A549 (cell line): ENCODE data around the gene SEPTIN11.

Experiments
- BHLHE40 ChIP-seq: IDR thresholded peaks from 2 replicates; pipeline ENCODE4 v1.6.1; 2012; ENCODE audit warnings: low read depth, low read length, inconsistent platforms
- CTCF ChIP-seq: fragments of >200 bp; sonication (Bioruptor Twin); formaldehyde crosslinking; IDR thresholded peaks from 3 replicates; pipeline ENCODE4 v1.5.1; 2016
- ELK1 ChIP-seq: fragments of 150-350 bp; IDR thresholded peaks from 2 replicates; pipeline ENCODE4 v1.6.1; 2014; ENCODE audit warnings: low read depth, mild to moderate bottlenecking, low read length
- EP300 ChIP-seq, 2 experiments: fragments of >200 bp; sonication (Bioruptor Twin); formaldehyde crosslinking; IDR thresholded peaks; 2 replicates in 1 of 2; 3 replicates in 1 of 2; pipeline ENCODE4 v1.6.1; 2016 to 2017
- HOXB5 ChIP-seq: fragments of 250-450 bp; sonication (Bioruptor Pico); IDR thresholded peaks from 2 replicates; pipeline ENCODE4 v1.5.0; 2020; ENCODE audit warnings: mild to moderate bottlenecking, moderate library complexity
- JUNB ChIP-seq: fragments of >200 bp; sonication (Bioruptor Twin); formaldehyde crosslinking; IDR thresholded peaks from 2 replicates; pipeline ENCODE4 v1.6.1; 2016
- POLR2AphosphoS2 ChIP-seq: conservative IDR thresholded peaks from 2 replicates; pipeline ENCODE4 v1.6.1; 2012; ENCODE audit warnings: low read length, improper control_type of control experiment, inconsistent platforms
- RAD21 ChIP-seq, 2 experiments: fragments of >200 bp in 1 of 2; sonication (Bioruptor Twin) in 1 of 2; formaldehyde crosslinking in 1 of 2; IDR thresholded peaks in 1 of 2; conservative IDR thresholded peaks in 1 of 2; 2 replicates in 1 of 2; 3 replicates in 1 of 2; pipeline ENCODE4 v1.6.1; 2012 to 2018; ENCODE audit warnings: inconsistent platforms in 1 of 2
- RARB ChIP-seq: fragments of 250-450 bp; sonication (Bioruptor Pico); IDR thresholded peaks from 2 replicates; pipeline ENCODE4 v1.8.0; 2021; ENCODE audit warnings: mild to moderate bottlenecking, moderate library complexity
- TF ChIP-seq, protein P1 (sequence below): fragments of 200-600 bp; sonication (generic); IDR thresholded peaks from 2 replicates; pipeline ENCODE4 v1.6.1; 2016; ENCODE audit warnings: antibody characterized with exemption, mild to moderate bottlenecking, moderate library complexity
- TF ChIP-seq, protein P2 (sequence below): fragments of 250-450 bp; sonication (Bioruptor Pico); IDR thresholded peaks from 2 replicates; pipeline ENCODE4 v1.5.0; 2021; ENCODE audit warnings: mild to moderate bottlenecking, moderate library complexity, borderline replicate concordance

DNA sequence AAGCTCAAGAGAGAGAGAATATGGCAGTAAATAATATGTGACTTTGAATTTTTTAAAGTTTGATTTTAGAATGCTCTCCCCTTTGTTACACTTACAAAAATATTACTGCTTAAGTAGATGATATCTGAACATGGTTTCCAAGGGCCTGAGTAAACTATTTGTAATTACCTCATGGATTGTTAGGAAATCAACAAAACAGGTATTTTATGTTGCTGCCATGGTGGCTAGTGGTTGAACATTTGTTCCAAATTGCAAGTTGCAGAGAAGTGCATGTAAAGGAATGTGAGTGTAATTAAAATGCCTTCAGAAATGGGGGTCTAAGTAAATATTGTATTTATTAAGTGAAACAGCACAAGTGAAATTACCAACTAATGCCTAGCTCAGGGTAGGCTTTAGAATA lies 27.6 kb downstream of the SEPTIN11 start:
- TF ChIP-seq CTCF (no peak), RAD21 (conservative IDR thresholded peaks at IDR 0.05 in 1 of 2, IDR thresholded peaks at IDR 0.05 in 1 of 2) (no peak), BHLHE40 (no peak), JUNB (no peak), HOXB5 (CRISPR knock-in tag) (no peak), POLR2AphosphoS2 (no peak), RARB (CRISPR knock-in tag) (no peak), ELK1 (no peak), EP300 (IDR thresholded peaks at IDR 0.05) (no peak)
- TF ChIP-seq, protein P1, sequence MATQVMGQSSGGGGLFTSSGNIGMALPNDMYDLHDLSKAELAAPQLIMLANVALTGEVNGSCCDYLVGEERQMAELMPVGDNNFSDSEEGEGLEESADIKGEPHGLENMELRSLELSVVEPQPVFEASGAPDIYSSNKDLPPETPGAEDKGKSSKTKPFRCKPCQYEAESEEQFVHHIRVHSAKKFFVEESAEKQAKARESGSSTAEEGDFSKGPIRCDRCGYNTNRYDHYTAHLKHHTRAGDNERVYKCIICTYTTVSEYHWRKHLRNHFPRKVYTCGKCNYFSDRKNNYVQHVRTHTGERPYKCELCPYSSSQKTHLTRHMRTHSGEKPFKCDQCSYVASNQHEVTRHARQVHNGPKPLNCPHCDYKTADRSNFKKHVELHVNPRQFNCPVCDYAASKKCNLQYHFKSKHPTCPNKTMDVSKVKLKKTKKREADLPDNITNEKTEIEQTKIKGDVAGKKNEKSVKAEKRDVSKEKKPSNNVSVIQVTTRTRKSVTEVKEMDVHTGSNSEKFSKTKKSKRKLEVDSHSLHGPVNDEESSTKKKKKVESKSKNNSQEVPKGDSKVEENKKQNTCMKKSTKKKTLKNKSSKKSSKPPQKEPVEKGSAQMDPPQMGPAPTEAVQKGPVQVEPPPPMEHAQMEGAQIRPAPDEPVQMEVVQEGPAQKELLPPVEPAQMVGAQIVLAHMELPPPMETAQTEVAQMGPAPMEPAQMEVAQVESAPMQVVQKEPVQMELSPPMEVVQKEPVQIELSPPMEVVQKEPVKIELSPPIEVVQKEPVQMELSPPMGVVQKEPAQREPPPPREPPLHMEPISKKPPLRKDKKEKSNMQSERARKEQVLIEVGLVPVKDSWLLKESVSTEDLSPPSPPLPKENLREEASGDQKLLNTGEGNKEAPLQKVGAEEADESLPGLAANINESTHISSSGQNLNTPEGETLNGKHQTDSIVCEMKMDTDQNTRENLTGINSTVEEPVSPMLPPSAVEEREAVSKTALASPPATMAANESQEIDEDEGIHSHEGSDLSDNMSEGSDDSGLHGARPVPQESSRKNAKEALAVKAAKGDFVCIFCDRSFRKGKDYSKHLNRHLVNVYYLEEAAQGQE: no peak
- TF ChIP-seq, protein P2, sequence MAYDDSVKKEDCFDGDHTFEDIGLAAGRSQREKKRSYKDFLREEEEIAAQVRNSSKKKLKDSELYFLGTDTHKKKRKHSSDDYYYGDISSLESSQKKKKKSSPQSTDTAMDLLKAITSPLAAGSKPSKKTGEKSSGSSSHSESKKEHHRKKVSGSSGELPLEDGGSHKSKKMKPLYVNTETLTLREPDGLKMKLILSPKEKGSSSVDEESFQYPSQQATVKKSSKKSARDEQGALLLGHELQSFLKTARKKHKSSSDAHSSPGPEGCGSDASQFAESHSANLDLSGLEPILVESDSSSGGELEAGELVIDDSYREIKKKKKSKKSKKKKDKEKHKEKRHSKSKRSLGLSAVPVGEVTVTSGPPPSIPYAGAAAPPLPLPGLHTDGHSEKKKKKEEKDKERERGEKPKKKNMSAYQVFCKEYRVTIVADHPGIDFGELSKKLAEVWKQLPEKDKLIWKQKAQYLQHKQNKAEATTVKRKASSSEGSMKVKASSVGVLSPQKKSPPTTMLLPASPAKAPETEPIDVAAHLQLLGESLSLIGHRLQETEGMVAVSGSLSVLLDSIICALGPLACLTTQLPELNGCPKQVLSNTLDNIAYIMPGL (CRISPR knock-in tag): no peak
